GM19035 (cell line): ENCODE measurements around the gene CDH26.
A peak's percentile ranks its signal among the peaks of the same experiment; 100 is the strongest.
"Not testable (repeated sequence)": the region's sequence is repeated elsewhere in the genome, so short reads cannot be mapped to it uniquely, and the experiment has no call there.

Experiments
- ATAC-seq: cut with Tn5 transposase; IDR thresholded peaks from one replicate; pipeline ENCODE4 v1.9.1; 2021; ENCODE audit not compliant: unreplicated experiment

Gene CDH26

GRCh38 chr20:60040471-60041162, 82.4 kb downstream of the CDH26 start:
- ATAC-seq: no peak

- ATAC-seq: not testable (repeated sequence)
Measured at GRCh38 chr20:60041436-60042165, 83.4 kb downstream of the CDH26 start.

- ATAC-seq: no peak
Measured at GRCh38 chr20:60043435-60043834, 85.2 kb downstream of the CDH26 start.

GRCh38 chr20:60046011-60046413, 87.8 kb downstream of the CDH26 start:
- no peak for ATAC-seq

- no peak for ATAC-seq
Measured at GRCh38 chr20:60046436-60046835, 88.2 kb downstream of the CDH26 start.

GRCh38 chr20:60046860-60047259, 88.6 kb downstream of the CDH26 start:
- ATAC-seq: no peak

GRCh38 chr20:60048634-60049521, 90.7 kb downstream of the CDH26 start:
- ATAC-seq: no peak

- ATAC-seq: no peak
Measured at GRCh38 chr20:60049601-60050000, 91.4 kb downstream of the CDH26 start.

GRCh38 chr20:60050193-60050947, 92.1 kb downstream of the CDH26 start:
- ATAC-seq: no peak

- ATAC-seq: no peak
Measured at GRCh38 chr20:60051911-60052310, 93.7 kb downstream of the CDH26 start.

- ATAC-seq: no peak
Measured at GRCh38 chr20:60052322-60052721, 94.1 kb downstream of the CDH26 start.

- ATAC-seq: no peak
Measured at GRCh38 chr20:60053125-60053817, 95.0 kb downstream of the CDH26 start.

- ATAC-seq: no peak
Measured at GRCh38 chr20:60053818-60054190, 95.6 kb downstream of the CDH26 start.

- no peak for ATAC-seq
Measured at GRCh38 chr20:60054716-60055634, 96.8 kb downstream of the CDH26 start.

- ATAC-seq: no peak
Measured at GRCh38 chr20:60055740-60056139, 97.5 kb downstream of the CDH26 start.

- no peak for ATAC-seq
Measured at GRCh38 chr20:60056407-60057122, 98.3 kb downstream of the CDH26 start.

- peak; percentile 64 for ATAC-seq
Measured at GRCh38 chr20:60057123-60057865, 99.1 kb downstream of the CDH26 start.
